ENCODE data around the gene PRR11.
"Not testable (repeated sequence)": the region's sequence is repeated elsewhere in the genome, so short reads cannot be mapped to it uniquely, and the experiment has no call there.

PRR11 gene

GRCh38 chr17:59220328-59221158, 65.0 kb downstream of the PRR11 start, which contains the start of gene GDPD1:
Gene GDPD1, plus strand, starts transcription at chr17:59220511. Its CDS starts 99 bp downstream, at chr17:59220610.
- peak; percentile 95 for DNase-seq (ENCODE audit: low spot score)

GRCh38 chr17:59221159-59221847, 65.8 kb downstream of the PRR11 start:
- DNase-seq (ENCODE audit: low spot score), result no peak

- no peak for DNase-seq (ENCODE audit: low spot score)
Observed at GRCh38 chr17:59223813-59224212, 68.3 kb downstream of the PRR11 start.

GRCh38 chr17:59228588-59228987, 73.0 kb downstream of the PRR11 start:
- not testable (repeated sequence) for DNase-seq (ENCODE audit: low spot score)

- DNase-seq (ENCODE audit: low spot score), result no peak
Observed at GRCh38 chr17:59230764-59231163, 75.2 kb downstream of the PRR11 start.

GRCh38 chr17:59234631-59235030, 79.1 kb downstream of the PRR11 start:
- DNase-seq (ENCODE audit: low spot score), result no peak

- DNase-seq (ENCODE audit: low spot score), result no peak
Observed at GRCh38 chr17:59238906-59239305, 83.4 kb downstream of the PRR11 start.

GRCh38 chr17:59244081-59244480, 88.5 kb downstream of the PRR11 start:
- DNase-seq (ENCODE audit: low spot score), result no peak
